Calu3 (cell line): ENCODE results near the gene CDKN1B. TPM values are rescaled to one million over a fixed set of nuclear protein-coding genes. Genes with fewer than 3 reads are reported as not detected.
A peak's percentile ranks its signal among the peaks of the same experiment; 100 is the strongest.

Experiments
- BruUV-seq: library from RNA; stranded (reverse); fragments of 400-500 nt; replicated peaks from 2 replicates; lab custom pipeline; 2021; lab: Mats Ljungman, UMichigan
- CTCF ChIA-PET: fragments of 300-600 bp; sonication (Branson Sonifier 250); formaldehyde crosslinking; loops from one replicate; lab custom pipeline; 2022; ENCODE audit warnings: antibody characterized with exemption; lab: Charles Lee
- DNase-seq: peaks from one replicate; pipeline ENCODE4 v3.0.0; 2022
- H3K27ac Mint-ChIP-seq: one replicate; pipeline ENCODE4 v1.8.0; 2022; ENCODE audit warnings: mixed read lengths; ENCODE audit not compliant: unreplicated experiment
- H3K27me3 Mint-ChIP-seq: one replicate; pipeline ENCODE4 v1.8.0; 2022; ENCODE audit warnings: mixed read lengths; ENCODE audit not compliant: unreplicated experiment
- H3K36me3 Mint-ChIP-seq: one replicate; pipeline ENCODE4 v1.8.0; 2022; ENCODE audit warnings: mild to moderate bottlenecking, moderate library complexity, mixed read lengths; ENCODE audit not compliant: insufficient read depth, unreplicated experiment
- H3K4me1 Mint-ChIP-seq: one replicate; pipeline ENCODE4 v1.8.0; 2022; ENCODE audit warnings: mild to moderate bottlenecking, low read depth, mixed read lengths; ENCODE audit not compliant: unreplicated experiment
- H3K4me3 Mint-ChIP-seq: one replicate; pipeline ENCODE4 v1.8.0; 2022; ENCODE audit warnings: mild to moderate bottlenecking, low read depth, moderate library complexity, mixed read lengths; ENCODE audit not compliant: unreplicated experiment
- H3K9me3 Mint-ChIP-seq: one replicate; pipeline ENCODE4 v1.8.0; 2022; ENCODE audit warnings: low read depth, mixed read lengths; ENCODE audit not compliant: unreplicated experiment
- intact Hi-C: fragments of 100-400 bp; cut with micrococcal nuclease; formaldehyde crosslinking; loops from one replicate; pipeline ENCODE4 v1.10.0; 2022; ENCODE audit not compliant: unreplicated experiment
- total RNA-seq: library from RNA; stranded (reverse); gene quantifications from 2 replicates; pipeline ENCODE4 v1.2.3, GENCODE V29; 2022
- TF ChIP-seq, protein P1 (sequence below): fragments of 200-600 bp; IDR thresholded peaks from one replicate; pipeline ENCODE4 v1.8.0; 2022; ENCODE audit warnings: antibody characterized with exemption; ENCODE audit not compliant: unreplicated experiment

Gene CDKN1B
- total RNA-seq, 1 experiment from 2014 or later = 41.0 TPM

DNA sequence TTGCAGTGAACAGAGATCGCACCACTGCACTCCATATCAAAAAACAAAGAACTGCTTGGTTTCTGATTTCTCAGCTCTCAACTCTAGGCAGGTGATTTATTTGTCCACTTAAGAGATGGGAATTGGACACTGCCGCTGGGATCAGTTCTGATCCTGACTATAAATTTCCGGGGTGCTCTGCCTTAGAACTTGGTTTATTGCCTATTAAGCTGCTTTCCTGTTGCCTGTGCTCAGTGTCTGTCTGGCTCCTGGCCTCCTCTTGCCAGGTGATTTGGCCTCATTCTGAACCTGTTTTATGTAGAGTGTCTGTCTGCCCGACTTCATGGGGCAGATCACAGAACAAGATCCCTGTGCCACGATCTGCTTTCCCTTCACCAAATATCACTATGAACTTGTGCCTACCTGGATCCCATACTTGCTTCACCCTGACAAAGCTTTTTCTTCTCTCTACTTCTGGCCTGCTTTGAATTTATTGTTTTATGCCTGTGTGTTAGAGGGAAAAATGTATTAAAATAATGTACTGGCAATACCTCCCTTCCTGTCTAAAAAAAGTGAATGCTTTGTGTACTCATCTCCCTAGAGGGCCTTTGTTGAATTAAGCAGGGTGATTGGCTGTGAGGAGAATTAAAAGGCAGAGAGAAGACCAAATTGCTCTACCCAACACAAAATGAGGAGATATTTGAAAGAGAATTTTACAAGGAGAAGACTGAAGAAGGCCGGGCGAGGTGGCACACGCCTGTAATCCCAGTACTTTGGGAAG is 27.6 kb downstream of the CDKN1B start:
- H3K4me1 Mint-ChIP-seq = peaks cover 24% of the 10 kb centered on the region
- no TSS peak for BruUV-seq
- H3K27ac Mint-ChIP-seq = no peak overlapping the region
- H3K27me3 Mint-ChIP-seq = no peaks in the 10 kb centered on the region
- peak overlapping the region; percentile 2 for H3K4me3 Mint-ChIP-seq
- TF ChIP-seq, protein P1, sequence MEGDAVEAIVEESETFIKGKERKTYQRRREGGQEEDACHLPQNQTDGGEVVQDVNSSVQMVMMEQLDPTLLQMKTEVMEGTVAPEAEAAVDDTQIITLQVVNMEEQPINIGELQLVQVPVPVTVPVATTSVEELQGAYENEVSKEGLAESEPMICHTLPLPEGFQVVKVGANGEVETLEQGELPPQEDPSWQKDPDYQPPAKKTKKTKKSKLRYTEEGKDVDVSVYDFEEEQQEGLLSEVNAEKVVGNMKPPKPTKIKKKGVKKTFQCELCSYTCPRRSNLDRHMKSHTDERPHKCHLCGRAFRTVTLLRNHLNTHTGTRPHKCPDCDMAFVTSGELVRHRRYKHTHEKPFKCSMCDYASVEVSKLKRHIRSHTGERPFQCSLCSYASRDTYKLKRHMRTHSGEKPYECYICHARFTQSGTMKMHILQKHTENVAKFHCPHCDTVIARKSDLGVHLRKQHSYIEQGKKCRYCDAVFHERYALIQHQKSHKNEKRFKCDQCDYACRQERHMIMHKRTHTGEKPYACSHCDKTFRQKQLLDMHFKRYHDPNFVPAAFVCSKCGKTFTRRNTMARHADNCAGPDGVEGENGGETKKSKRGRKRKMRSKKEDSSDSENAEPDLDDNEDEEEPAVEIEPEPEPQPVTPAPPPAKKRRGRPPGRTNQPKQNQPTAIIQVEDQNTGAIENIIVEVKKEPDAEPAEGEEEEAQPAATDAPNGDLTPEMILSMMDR = no peak
- CTCF ChIA-PET = interaction anchor here (0.9 kb wide), 1 partner anchor 7 kb away, joined by 4 read pairs; no protein-coding TSS in a partner anchor
- no peaks in the 10 kb centered on the region for H3K9me3 Mint-ChIP-seq
- DNase-seq = no peak
- peaks cover 10% of the 10 kb centered on the region for H3K36me3 Mint-ChIP-seq
- intact Hi-C loops = loop anchor here (5.0 kb wide), 1 partner anchor 33 kb away; no protein-coding TSS in a partner anchor

DNA sequence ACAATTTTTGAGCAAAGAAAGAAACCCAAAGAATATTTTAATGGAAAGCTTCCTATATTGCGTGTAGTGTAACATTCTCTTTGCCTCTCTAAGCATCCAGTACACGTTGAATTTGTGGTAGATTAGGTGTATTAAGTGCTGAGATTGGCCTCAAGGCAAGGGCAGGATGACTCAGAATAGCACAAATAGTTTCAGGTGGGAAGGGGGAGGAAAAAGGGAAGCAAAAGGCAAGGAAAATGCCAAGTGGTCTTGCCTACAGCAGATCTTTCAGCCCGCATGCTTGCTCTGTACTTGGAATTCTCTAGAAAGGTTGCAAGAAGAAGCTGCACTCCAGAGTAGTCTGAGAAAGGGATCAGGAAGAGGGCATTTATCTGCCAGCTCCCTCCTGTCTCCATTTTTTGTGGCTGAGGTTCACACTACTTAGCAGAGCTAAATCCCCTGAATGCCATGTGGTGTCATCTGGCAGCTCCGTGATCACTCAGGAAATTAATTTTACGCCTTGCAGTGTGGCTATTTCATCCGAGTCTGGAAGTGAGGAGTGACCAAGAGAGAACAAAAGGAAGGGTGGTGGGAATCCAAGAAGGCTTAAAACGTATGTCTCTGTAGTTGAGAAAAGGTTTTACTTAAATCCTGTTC is 28.5 kb downstream of the CDKN1B start:
- H3K4me1 Mint-ChIP-seq = peaks cover 19% of the 10 kb centered on the region
- peaks cover 12% of the 10 kb centered on the region for H3K36me3 Mint-ChIP-seq
- BruUV-seq = no TSS peak
- intact Hi-C loops = no loop called here
- TF ChIP-seq, protein P1 = no peak
- DNase-seq = no peak
- H3K27me3 Mint-ChIP-seq = no peaks in the 10 kb centered on the region
- peak overlapping the region; percentile 30 for H3K27ac Mint-ChIP-seq
- H3K9me3 Mint-ChIP-seq = no peaks in the 10 kb centered on the region
- H3K4me3 Mint-ChIP-seq = no peak overlapping the region
- CTCF ChIA-PET = interaction anchor here (0.7 to 0.9 kb wide), 2 partner anchors 8 to 127 kb away, joined by 3 to 4 read pairs; no protein-coding TSS in a partner anchor

DNA sequence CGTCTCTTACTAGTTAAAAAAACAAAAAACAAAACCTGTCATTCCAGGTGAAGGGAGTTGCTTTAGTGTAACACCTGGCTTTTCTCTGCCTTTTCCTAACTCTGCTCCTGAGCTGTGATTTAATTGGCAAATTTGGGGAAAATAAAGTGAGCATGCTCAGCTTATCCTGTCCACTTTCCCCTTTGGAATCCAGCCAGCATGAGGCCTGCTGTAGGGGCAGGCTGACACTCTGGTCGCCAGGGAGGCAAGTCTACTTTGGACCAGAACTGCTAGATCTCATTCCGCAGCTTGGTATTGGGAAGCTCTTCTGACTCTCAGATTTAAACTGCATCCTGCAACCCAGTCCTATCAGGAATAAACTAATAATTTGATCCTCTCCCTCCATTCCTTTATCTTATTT is 30.1 kb downstream of the CDKN1B start:
- H3K4me3 Mint-ChIP-seq = no peak overlapping the region
- CTCF ChIA-PET = no interaction called here
- no TSS peak for BruUV-seq
- H3K9me3 Mint-ChIP-seq = no peaks in the 10 kb centered on the region
- TF ChIP-seq, protein P1 = no peak
- no peak for DNase-seq
- peaks cover 12% of the 10 kb centered on the region for H3K36me3 Mint-ChIP-seq
- H3K4me1 Mint-ChIP-seq = peaks cover 28% of the 10 kb centered on the region
- H3K27ac Mint-ChIP-seq = no peak overlapping the region
- intact Hi-C loops = no loop called here
- no peaks in the 10 kb centered on the region for H3K27me3 Mint-ChIP-seq

DNA sequence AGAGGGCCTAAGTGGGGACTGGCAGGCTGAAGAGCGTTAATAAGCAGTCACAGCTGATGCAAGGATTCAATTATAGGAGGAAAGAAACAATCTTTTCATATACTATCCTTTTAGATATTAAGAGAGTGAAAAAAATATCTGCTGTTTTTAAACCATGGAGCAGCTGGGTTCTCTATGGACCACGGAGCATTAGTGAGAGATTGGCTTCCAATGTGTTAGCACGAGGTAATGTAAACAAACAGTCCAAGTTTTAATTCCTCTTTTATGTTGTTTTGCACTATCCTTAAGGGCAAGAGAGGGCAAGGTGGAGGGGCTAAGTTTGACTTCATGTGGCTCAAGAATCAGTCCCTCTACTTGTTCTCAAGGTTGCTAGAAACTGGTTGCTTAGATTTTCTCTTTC is 30.9 kb downstream of the CDKN1B start:
- Mint-ChIP-seq H3K4me3 (no peak overlapping the region), H3K27me3 (no peaks in the 10 kb centered on the region), H3K27ac (no peak overlapping the region), H3K36me3 (peaks cover 12% of the 10 kb centered on the region), H3K4me1 (peaks cover 28% of the 10 kb centered on the region), H3K9me3 (no peaks in the 10 kb centered on the region)
- TF ChIP-seq, protein P1 = no peak
- no peak for DNase-seq
- BruUV-seq = no TSS peak
- intact Hi-C loops = no loop called here
- CTCF ChIA-PET = no interaction called here
